ENCODE data around the gene SHROOM2. TPM values are rescaled to one million over a fixed set of nuclear protein-coding genes. Genes with fewer than 3 reads are reported as not detected.

Gene SHROOM2
- total RNA-seq, 4 donors from 2014 or later: 0.05 to 0.36 (median 0.26) TPM

GRCh38 chrX:9797384-9798360, 11.4 kb downstream of the SHROOM2 start:
- DNase-seq (no peak), ATAC-seq (no peak)
- no peak overlapping the region for H3K27ac ChIP-seq
- no peak for TF ChIP-seq POLR2A (IDR thresholded peaks at IDR 0.05)
- no peak for TF ChIP-seq CTCF (IDR thresholded peaks at IDR 0.05 in 4 of 5, conservative IDR thresholded peaks at IDR 0.05 in 1 of 5)
- H3K9me3 ChIP-seq: peaks cover 0 to 5% (median 0%) of the 10 kb centered on the region in 3 donors
- in situ Hi-C loops (cut with MboI; ENCODE audit: low sequenced_read_pairs in 4 of 4): no loop called here
- no peaks in the 10 kb centered on the region for H3K36me3 ChIP-seq
- no peak overlapping the region for H3K4me3 ChIP-seq
- H3K27me3 ChIP-seq: no peaks in the 10 kb centered on the region
- H3K4me1 ChIP-seq: no peaks in the 10 kb centered on the region
- intact Hi-C loops (cut with DNase I; ENCODE audit: low total_unique reads): no loop called here

- no peak overlapping the region for H3K27ac ChIP-seq
- H3K9me3 ChIP-seq: no peaks in the 10 kb centered on the region
- no peak for ATAC-seq
- no peak for TF ChIP-seq POLR2A (IDR thresholded peaks at IDR 0.05)
- TF ChIP-seq CTCF (IDR thresholded peaks at IDR 0.05 in 4 of 5, conservative IDR thresholded peaks at IDR 0.05 in 1 of 5): no peak
- no peak overlapping the region for H3K4me3 ChIP-seq
- no peak for DNase-seq
- intact Hi-C loops (cut with DNase I; ENCODE audit: low total_unique reads) (no loop called here), in situ Hi-C loops (cut with MboI; ENCODE audit: low sequenced_read_pairs in 4 of 4) (loop anchor here in 1 of 4 donors (25.0 kb wide), 1 partner anchor 110 kb away; no protein-coding TSS in a partner anchor)
- no peaks in the 10 kb centered on the region for H3K27me3 ChIP-seq
- no peaks in the 10 kb centered on the region for H3K36me3 ChIP-seq
- H3K4me1 ChIP-seq: no peaks in the 10 kb centered on the region
These were observed 16.5 kb downstream of the SHROOM2 start for GRCh38 chrX:9802737-9803136.

GRCh38 chrX:9804444-9804843, 18.2 kb downstream of the SHROOM2 start:
- ATAC-seq: no peak
- Histone ChIP-seq H3K36me3 (no peaks in the 10 kb centered on the region), H3K4me1 (no peaks in the 10 kb centered on the region), H3K4me3 (no peak overlapping the region), H3K27ac (no peak overlapping the region), H3K9me3 (no peaks in the 10 kb centered on the region), H3K27me3 (no peaks in the 10 kb centered on the region)
- TF ChIP-seq POLR2A (IDR thresholded peaks at IDR 0.05) (no peak), CTCF (IDR thresholded peaks at IDR 0.05 in 4 of 5, conservative IDR thresholded peaks at IDR 0.05 in 1 of 5) (no peak)
- in situ Hi-C loops (cut with MboI; ENCODE audit: low sequenced_read_pairs in 4 of 4): loop anchor here in 1 of 4 donors (25.0 kb wide), 1 partner anchor 108 kb away; no protein-coding TSS in a partner anchor
- no peak for DNase-seq
- intact Hi-C loops (cut with DNase I; ENCODE audit: low total_unique reads): no loop called here

GRCh38 chrX:9805956-9806355, 19.7 kb downstream of the SHROOM2 start:
- DNase-seq (no peak), ATAC-seq (no peak)
- Histone ChIP-seq H3K27ac (no peak overlapping the region), H3K4me3 (no peak overlapping the region), H3K4me1 (no peaks in the 10 kb centered on the region), H3K9me3 (no peaks in the 10 kb centered on the region), H3K27me3 (no peaks in the 10 kb centered on the region), H3K36me3 (no peaks in the 10 kb centered on the region)
- in situ Hi-C loops (cut with MboI; ENCODE audit: low sequenced_read_pairs in 4 of 4) (loop anchor here in 1 of 4 donors (25.0 kb wide), 1 partner anchor 106 kb away; no protein-coding TSS in a partner anchor), intact Hi-C loops (cut with DNase I; ENCODE audit: low total_unique reads) (no loop called here)
- TF ChIP-seq POLR2A (IDR thresholded peaks at IDR 0.05) (no peak), CTCF (IDR thresholded peaks at IDR 0.05 in 4 of 5, conservative IDR thresholded peaks at IDR 0.05 in 1 of 5) (no peak)
